ENCODE measurements around the gene RSPO1. TPM values are rescaled to one million over a fixed set of nuclear protein-coding genes. Genes with fewer than 3 reads are reported as not detected.
A peak's percentile ranks its signal among the peaks of the same experiment; 100 is the strongest.

The RSPO1 gene
- total and polyA plus RNA-seq, 2 of the 4 experiments (the other 2 are of a cell fraction) = not detected

DNA sequence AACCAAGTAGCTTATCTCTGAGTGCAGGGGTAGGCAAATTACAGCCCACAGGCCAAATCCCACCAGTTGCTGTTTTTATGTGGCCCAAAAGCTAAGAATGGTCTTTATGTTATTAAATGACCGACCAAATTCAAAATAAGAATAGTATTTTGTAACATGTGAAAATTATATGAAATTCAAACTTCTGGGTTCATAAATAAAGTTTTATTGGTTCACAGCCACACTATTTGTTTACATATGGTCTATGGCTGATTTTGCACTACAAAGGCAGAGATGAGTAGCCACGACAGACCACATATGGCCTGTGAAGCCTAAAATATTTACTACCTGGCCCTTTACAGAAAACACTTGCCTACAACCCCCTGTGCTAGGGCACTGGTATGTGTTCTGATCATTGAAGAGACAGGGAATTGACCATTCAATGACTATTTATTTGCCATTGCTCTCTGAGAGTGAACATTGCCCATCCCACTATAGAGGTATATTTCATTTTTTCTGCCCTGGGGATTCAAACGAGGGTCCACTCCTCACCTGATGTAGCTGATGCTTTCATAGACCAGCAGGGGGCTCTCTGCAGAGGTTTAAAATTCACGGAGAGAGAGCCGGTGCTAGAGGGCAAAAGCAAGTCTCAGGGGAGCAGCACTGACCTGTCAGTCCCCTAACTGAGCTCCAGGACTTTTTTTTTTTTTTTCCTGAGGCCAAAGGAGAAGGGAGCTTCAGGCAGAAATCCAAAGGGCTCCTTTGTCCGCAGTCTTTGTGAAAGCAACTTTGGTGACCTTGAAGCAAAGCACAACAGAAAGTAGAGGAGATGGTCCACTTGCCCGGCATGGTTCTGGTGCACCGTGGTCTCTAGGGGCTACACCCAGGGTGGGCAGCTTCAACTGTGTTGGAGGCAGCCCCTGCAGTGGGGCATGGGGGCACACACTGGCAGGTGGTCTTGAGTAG is 31.7 kb downstream of the RSPO1 start:
- ChIA-PET CTCF (interaction anchor here (0.6 to 3.5 kb wide), 11 partner anchors 9 to 531 kb away, joined by 3 to 27 read pairs (median 4); partner anchors contain the start of genes C1orf122 and YRDC), POLR2A (ENCODE audit: unreplicated experiment) (no interaction called here)
- peaks cover 26% of the 10 kb centered on the region for H3K27me3 ChIP-seq (ENCODE audit: control insufficient read depth, insufficient read depth, low read length)
- no peaks in the 10 kb centered on the region for H3K79me1 ChIP-seq (ENCODE audit: low read depth in 1 of 2, low read length in 2 of 2)
- H3K9me3 ChIP-seq (ENCODE audit: control insufficient read depth, insufficient read depth, low read length) = no peaks in the 10 kb centered on the region
- no peaks in the 10 kb centered on the region for H3K36me3 ChIP-seq (ENCODE audit: control insufficient read depth, insufficient read depth, low read length)
- H3K14ac ChIP-seq (replicated peaks; ENCODE audit: low read depth, low read length) = no peak overlapping the region
- ATAC-seq (ENCODE audit: low read depth) = peak; percentile 70; the same call in 1 of the 2 replicates
- H2BK20ac ChIP-seq (ENCODE audit: low read depth, low read length) = no peak overlapping the region
- H2BK15ac ChIP-seq (ENCODE audit: low read depth, low read length) = no peak overlapping the region
- TF ChIP-seq CHD1 (IDR thresholded peaks at IDR 0.05; ENCODE audit: low read depth, low read length) (no peak), MAZ (IDR thresholded peaks at IDR 0.05; ENCODE audit: borderline replicate concordance, low read depth, low read length) (no peak), RAD21 (IDR thresholded peaks at IDR 0.05; ENCODE audit: low read length) (peak; percentile 48), MAFK (IDR thresholded peaks at IDR 0.05; ENCODE audit: low read depth, low read length) (no peak), RCOR1 (IDR thresholded peaks at IDR 0.05; ENCODE audit: insufficient replicate concordance, low read length) (no peak), RFX5 (IDR thresholded peaks at IDR 0.05; ENCODE audit: low read depth, low read length) (no peak), FOS (IDR thresholded peaks at IDR 0.05; ENCODE audit: low read depth, low read length) (no peak), SMC3 (IDR thresholded peaks at IDR 0.05; ENCODE audit: low read depth, low read length) (peak; percentile 61), POLR2A (IDR thresholded peaks at IDR 0.05; ENCODE audit: low read depth, low read length) (no peak), CEBPB (IDR thresholded peaks at IDR 0.05; ENCODE audit: low read depth, low read length) (no peak), NFE2L2 (IDR thresholded peaks at IDR 0.05; ENCODE audit: low read depth, low read length) (no peak), BHLHE40 (IDR thresholded peaks at IDR 0.05; ENCODE audit: low read depth, low read length) (no peak), MXI1 (IDR thresholded peaks at IDR 0.05; ENCODE audit: borderline replicate concordance, low read depth, low read length) (no peak)
- TF ChIP-seq, protein P1, sequence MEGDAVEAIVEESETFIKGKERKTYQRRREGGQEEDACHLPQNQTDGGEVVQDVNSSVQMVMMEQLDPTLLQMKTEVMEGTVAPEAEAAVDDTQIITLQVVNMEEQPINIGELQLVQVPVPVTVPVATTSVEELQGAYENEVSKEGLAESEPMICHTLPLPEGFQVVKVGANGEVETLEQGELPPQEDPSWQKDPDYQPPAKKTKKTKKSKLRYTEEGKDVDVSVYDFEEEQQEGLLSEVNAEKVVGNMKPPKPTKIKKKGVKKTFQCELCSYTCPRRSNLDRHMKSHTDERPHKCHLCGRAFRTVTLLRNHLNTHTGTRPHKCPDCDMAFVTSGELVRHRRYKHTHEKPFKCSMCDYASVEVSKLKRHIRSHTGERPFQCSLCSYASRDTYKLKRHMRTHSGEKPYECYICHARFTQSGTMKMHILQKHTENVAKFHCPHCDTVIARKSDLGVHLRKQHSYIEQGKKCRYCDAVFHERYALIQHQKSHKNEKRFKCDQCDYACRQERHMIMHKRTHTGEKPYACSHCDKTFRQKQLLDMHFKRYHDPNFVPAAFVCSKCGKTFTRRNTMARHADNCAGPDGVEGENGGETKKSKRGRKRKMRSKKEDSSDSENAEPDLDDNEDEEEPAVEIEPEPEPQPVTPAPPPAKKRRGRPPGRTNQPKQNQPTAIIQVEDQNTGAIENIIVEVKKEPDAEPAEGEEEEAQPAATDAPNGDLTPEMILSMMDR (conservative IDR thresholded peaks at IDR 0.05; ENCODE audit: low read depth, low read length) = peak; percentile 62
- TF ChIP-seq, protein P2, sequence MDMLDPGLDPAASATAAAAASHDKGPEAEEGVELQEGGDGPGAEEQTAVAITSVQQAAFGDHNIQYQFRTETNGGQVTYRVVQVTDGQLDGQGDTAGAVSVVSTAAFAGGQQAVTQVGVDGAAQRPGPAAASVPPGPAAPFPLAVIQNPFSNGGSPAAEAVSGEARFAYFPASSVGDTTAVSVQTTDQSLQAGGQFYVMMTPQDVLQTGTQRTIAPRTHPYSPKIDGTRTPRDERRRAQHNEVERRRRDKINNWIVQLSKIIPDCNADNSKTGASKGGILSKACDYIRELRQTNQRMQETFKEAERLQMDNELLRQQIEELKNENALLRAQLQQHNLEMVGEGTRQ (IDR thresholded peaks at IDR 0.05; ENCODE audit: low read depth, low read length) = no peak
- H3K18ac ChIP-seq (ENCODE audit: low read depth, low read length) = no peak overlapping the region
- H3K9ac ChIP-seq (ENCODE audit: low read depth, low read length) = no peak overlapping the region
- H2BK120ac ChIP-seq (ENCODE audit: low read depth, low read length) = no peak overlapping the region
- H4K5ac ChIP-seq (ENCODE audit: low read depth, low read length) = no peak overlapping the region
- no peak overlapping the region for H3K4me3 ChIP-seq (ENCODE audit: insufficient read depth, low read depth, low read length)
- H4K20me1 ChIP-seq (ENCODE audit: insufficient read depth, low read length) = no peaks in the 10 kb centered on the region
- H3K56ac ChIP-seq (ENCODE audit: extremely low read depth, insufficient read depth, low read length) = no peak overlapping the region
- no peak overlapping the region for H2AK9ac ChIP-seq (replicated peaks; ENCODE audit: low read depth, low read length, poor library complexity)
- H2AK5ac ChIP-seq (ENCODE audit: low read depth, low read length) = no peak overlapping the region
- H3K4me2 ChIP-seq (ENCODE audit: low read depth, low read length) = no peak overlapping the region
- DNase-seq = peak; percentile 16
- in situ Hi-C loops (cut with MboI; ENCODE audit: low sequenced_read_pairs) = loop anchor here (25.0 kb wide), 1 partner anchor 1209 kb away; no protein-coding TSS in a partner anchor
- H4K8ac ChIP-seq (ENCODE audit: low read depth in 2 of 2, low read length in 2 of 2) = no peak overlapping the region
- no peak overlapping the region for H3K4ac ChIP-seq (ENCODE audit: low read depth, low read length)
- no peaks in the 10 kb centered on the region for H3K9me1 ChIP-seq (ENCODE audit: insufficient read depth, low read length)
- dilution Hi-C loops (cut with HindIII; ENCODE audit: low sequenced_read_pairs, unreplicated experiment) = no loop called here
- no peak overlapping the region for H3K27ac ChIP-seq (ENCODE audit: insufficient read depth, low read length)
- no peak overlapping the region for H2AFZ ChIP-seq (replicated peaks; ENCODE audit: low read length, poor library complexity)
- BruUV-seq (replicated peaks) = no TSS peak
- WGBS, 2 experiments (ENCODE audit: extremely low coverage in 2 of 2, insufficient read length in 1 of 2) = 17% methylated on average over 1 of the region's 8 CpGs; no CpG with 5 or more reads in 1 of the 2 experiments
- H4K91ac ChIP-seq (ENCODE audit: insufficient read depth, low read depth, low read length) = no peak overlapping the region
- no peak overlapping the region for H3K23ac ChIP-seq (ENCODE audit: low read depth, low read length)
- no peak overlapping the region for H2BK5ac ChIP-seq (ENCODE audit: low read depth, low read length, poor library complexity, severe bottlenecking)
- intact Hi-C loops (cut with micrococcal nuclease) = loop anchor here (1.0 to 10.0 kb wide), 3 partner anchors 32 to 202 kb away; partner anchors contain the start of genes C1orf122, RSPO1 and YRDC
- H3K4me1 ChIP-seq (ENCODE audit: control insufficient read depth, insufficient read depth, low read length) = peaks cover 3% of the 10 kb centered on the region; the same call in 1 of the 2 replicates

Measured in IMR-90 (cell line).